AG10803 (cell line): ENCODE results near the gene GOLGA3.
A peak's percentile ranks its signal among the peaks of the same experiment; 100 is the strongest.
"Not testable (repeated sequence)": the region's sequence is repeated elsewhere in the genome, so short reads cannot be mapped to it uniquely, and the experiment has no call there.

Experiments
- DNase-seq: peaks from one replicate; pipeline ENCODE4 v3.0.0; 2010; ENCODE audit warnings: low read depth
- H3K4me3 ChIP-seq: 2 replicates; pipeline ENCODE4 v1.5.1; 2011; ENCODE audit warnings: mild to moderate bottlenecking, low read length, control low read depth
- CTCF ChIP-seq: conservative IDR thresholded peaks from 2 replicates; pipeline ENCODE4 v1.5.1; 2011; ENCODE audit warnings: mild to moderate bottlenecking, low read length, control low read depth, inconsistent platforms

The GOLGA3 gene

GRCh38 chr12:132828706-132829534, at the start of gene GOLGA3:
Gene GOLGA3 (minus strand): TSS chr12:132828869. CDS start chr12:132822128, 6,741 bp downstream.
- peak; percentile 94 for DNase-seq
- no peak for TF ChIP-seq CTCF
- peak within 1 kb of the TSS; percentile 98 for H3K4me3 ChIP-seq

GRCh38 chr12:132874620-132875019, 46.0 kb upstream of the GOLGA3 start:
- DNase-seq, H3K4me3 ChIP-seq: not testable (repeated sequence)

- TF ChIP-seq CTCF: no peak
- no peak overlapping the region for H3K4me3 ChIP-seq
- no peak for DNase-seq
These were observed 45.5 kb upstream of the GOLGA3 start for GRCh38 chr12:132874175-132874574.

GRCh38 chr12:132873724-132874123, 45.1 kb upstream of the GOLGA3 start:
- TF ChIP-seq CTCF: no peak
- no peak for DNase-seq

GRCh38 chr12:132872975-132873421, 44.3 kb upstream of the GOLGA3 start:
- no peak for TF ChIP-seq CTCF
- DNase-seq: no peak
- H3K4me3 ChIP-seq: no peak overlapping the region

More at GRCh38 chr12:132873724-132874123, 45.1 kb upstream of the GOLGA3 start:
- no peak overlapping the region for H3K4me3 ChIP-seq

GRCh38 chr12:132872073-132872855, 43.6 kb upstream of the GOLGA3 start:
- TF ChIP-seq CTCF: no peak
- H3K4me3 ChIP-seq: no peak overlapping the region
- DNase-seq: no peak

- no peak overlapping the region for H3K4me3 ChIP-seq
- DNase-seq: no peak
- no peak for TF ChIP-seq CTCF
These were observed 40.9 kb upstream of the GOLGA3 start for GRCh38 chr12:132869551-132869950.
